Sigmoid colon (tissue), 7 donors: ENCODE measurements around the gene LURAP1L. TPM values are rescaled to one million over a fixed set of nuclear protein-coding genes. Genes with fewer than 3 reads are reported as not detected.

Source experiments
- DNase-seq: peaks from one replicate; pipeline ENCODE4 v3.0.0-alpha.2; 2019
- H3K27ac ChIP-seq, 4 donors: fragments of 200-600 bp; sonication (generic); one replicate each; pipeline ENCODE4 v1.5.1; 2016 to 2019; ENCODE audit warnings: mild to moderate bottlenecking in 1 of 4
- H3K27me3 ChIP-seq, 3 donors: fragments of 200-600 bp; sonication (generic); one replicate each; pipeline ENCODE4 v1.5.1; 2019; ENCODE audit warnings: mild to moderate bottlenecking in 1 of 3
- H3K36me3 ChIP-seq, 4 donors: fragments of 200-600 bp; sonication (generic); one replicate each; pipeline ENCODE4 v1.5.1; 2016 to 2019
- H3K4me1 ChIP-seq, 4 donors: fragments of 200-600 bp; sonication (generic); one replicate each; pipeline ENCODE4 v1.5.1; 2017 to 2019
- H3K4me3 ChIP-seq, 4 donors: fragments of 200-600 bp; sonication (generic); one replicate each; pipeline ENCODE4 v1.5.1; 2017 to 2019; ENCODE audit warnings: mild to moderate bottlenecking in 2 of 4, moderate library complexity in 1 of 4
- H3K9me3 ChIP-seq, 4 donors: fragments of 200-600 bp in 3 of 4; sonication (generic) in 3 of 4; one replicate each; pipeline versions ENCODE4 v1.5.1 to v1.6.1; 2013 to 2019
- EP300 ChIP-seq, 4 donors: sonication (generic); formaldehyde crosslinking; IDR thresholded peaks; one replicate each; pipeline ENCODE4 v1.6.1; 2017; ENCODE audit warnings: antibody characterized with exemption in 4 of 4
- POLR2A ChIP-seq, 2 donors: fragments of 450-650 bp; IDR thresholded peaks; one replicate each; pipeline ENCODE4 v1.6.1; 2016; ENCODE audit warnings: antibody characterized with exemption in 2 of 2, mild to moderate bottlenecking in 2 of 2, moderate library complexity in 2 of 2
- POLR2AphosphoS5 ChIP-seq, 4 donors: sonication (generic); formaldehyde crosslinking; IDR thresholded peaks; one replicate each; pipeline ENCODE4 v1.6.1; 2017; ENCODE audit warnings: antibody characterized with exemption in 4 of 4
- WGBS, 2 donors: extraction: QIAGEN DNeasy Blood & Tissue Kit; methylation state at CpG; one replicate each; pipeline ENCODE4 v1.1.7; 2013; 5-methylcytosine and 5-hydroxymethylcytosine counted together
- intact Hi-C: fragments of 100-400 bp; cut with DNase I; formaldehyde crosslinking; loops from one replicate; pipeline ENCODE4 v1.15.1; 2023
- polyA plus RNA-seq, 3 donors: library from polyadenylated mRNA; stranded (reverse); fragments of 200-250 nt; gene quantifications; one replicate each; pipeline ENCODE4 v1.2.3, GENCODE V29; 2013
- total RNA-seq, 4 donors: library from RNA; depleted of rRNA; stranded (reverse); fragments of >200 nt; gene quantifications; one replicate each; pipeline ENCODE4 v1.1.0, GENCODE V29; 2016
- TF ChIP-seq, protein P1 (sequence below), 4 experiments: fragments of 450-650 bp in 3 of 4; fragments of 200-600 bp in 1 of 4; IDR thresholded peaks; one replicate each; pipeline ENCODE4 v1.5.1; 2016 to 2019; ENCODE audit warnings: antibody characterized with exemption in 4 of 4, mild to moderate bottlenecking in 3 of 4, moderate library complexity in 2 of 4
- donor health status: healthy with polysubstance abuse.
- donor health status: Bipolar disorder and iron deficiency.
- donor health status: healthy.

The LURAP1L gene
- total and polyA plus RNA-seq, 7 donors = 16.2 to 38.4 (median 23.2) TPM

DNA sequence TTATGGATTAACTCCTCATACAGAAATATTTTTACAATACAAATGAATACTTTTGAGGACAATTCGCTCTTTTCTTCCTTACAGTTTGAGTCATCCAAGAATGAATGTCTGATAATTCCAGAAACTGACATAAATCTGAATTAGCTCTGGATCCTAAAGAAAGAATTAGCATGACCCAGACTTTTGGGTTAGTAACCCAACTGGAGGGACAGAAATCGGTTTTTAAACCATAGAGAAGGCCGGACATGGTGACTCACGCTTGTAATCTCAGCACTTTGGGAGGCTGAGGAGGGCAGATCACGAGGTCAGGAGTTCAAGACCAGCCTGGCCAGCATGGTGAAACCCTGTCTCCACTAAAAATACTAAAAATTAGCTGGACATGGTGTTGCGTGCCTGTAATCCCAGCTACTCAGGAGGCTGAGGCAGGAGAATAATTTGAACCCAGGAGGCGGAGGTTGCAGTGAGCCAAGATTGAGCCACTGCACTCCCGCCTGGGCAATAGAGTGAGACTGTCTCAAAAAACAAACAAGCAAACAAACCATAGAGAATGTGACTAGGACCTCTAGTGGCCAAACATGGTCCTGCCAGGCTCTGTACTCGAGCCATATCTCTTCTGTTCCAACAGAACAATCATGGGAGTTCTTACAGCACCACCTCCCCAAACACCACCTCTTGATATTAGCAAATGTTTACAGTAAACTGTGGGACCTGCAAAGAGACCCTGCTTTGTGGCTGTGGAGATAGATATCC, 44.8 kb downstream of the LURAP1L start:
- H3K27me3 ChIP-seq = no peaks in the 10 kb centered on the region
- 87 to 93% methylated on average over 9 of the region's 9 CpGs for WGBS, 2 donors
- H3K36me3 ChIP-seq = peaks cover 0 to 17% (median 0%) of the 10 kb centered on the region in 4 donors
- H3K9me3 ChIP-seq = no peaks in the 10 kb centered on the region
- H3K27ac ChIP-seq = peak overlapping the region in 3 of 4 donors; percentile 65 to 85 (median 83)
- no peak for DNase-seq
- H3K4me1 ChIP-seq = peaks cover 0 to 80% (median 50%) of the 10 kb centered on the region in 4 donors
- TF ChIP-seq, protein P1, sequence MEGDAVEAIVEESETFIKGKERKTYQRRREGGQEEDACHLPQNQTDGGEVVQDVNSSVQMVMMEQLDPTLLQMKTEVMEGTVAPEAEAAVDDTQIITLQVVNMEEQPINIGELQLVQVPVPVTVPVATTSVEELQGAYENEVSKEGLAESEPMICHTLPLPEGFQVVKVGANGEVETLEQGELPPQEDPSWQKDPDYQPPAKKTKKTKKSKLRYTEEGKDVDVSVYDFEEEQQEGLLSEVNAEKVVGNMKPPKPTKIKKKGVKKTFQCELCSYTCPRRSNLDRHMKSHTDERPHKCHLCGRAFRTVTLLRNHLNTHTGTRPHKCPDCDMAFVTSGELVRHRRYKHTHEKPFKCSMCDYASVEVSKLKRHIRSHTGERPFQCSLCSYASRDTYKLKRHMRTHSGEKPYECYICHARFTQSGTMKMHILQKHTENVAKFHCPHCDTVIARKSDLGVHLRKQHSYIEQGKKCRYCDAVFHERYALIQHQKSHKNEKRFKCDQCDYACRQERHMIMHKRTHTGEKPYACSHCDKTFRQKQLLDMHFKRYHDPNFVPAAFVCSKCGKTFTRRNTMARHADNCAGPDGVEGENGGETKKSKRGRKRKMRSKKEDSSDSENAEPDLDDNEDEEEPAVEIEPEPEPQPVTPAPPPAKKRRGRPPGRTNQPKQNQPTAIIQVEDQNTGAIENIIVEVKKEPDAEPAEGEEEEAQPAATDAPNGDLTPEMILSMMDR (IDR thresholded peaks at IDR 0.05) = peak in 2 of 4 experiments; percentile 14 to 23
- TF ChIP-seq POLR2AphosphoS5 (IDR thresholded peaks at IDR 0.05) = no peak
- intact Hi-C loops = loop anchor here (5.0 kb wide), 1 partner anchor 97 kb away; no protein-coding TSS in a partner anchor
- H3K4me3 ChIP-seq = no peak overlapping the region

DNA sequence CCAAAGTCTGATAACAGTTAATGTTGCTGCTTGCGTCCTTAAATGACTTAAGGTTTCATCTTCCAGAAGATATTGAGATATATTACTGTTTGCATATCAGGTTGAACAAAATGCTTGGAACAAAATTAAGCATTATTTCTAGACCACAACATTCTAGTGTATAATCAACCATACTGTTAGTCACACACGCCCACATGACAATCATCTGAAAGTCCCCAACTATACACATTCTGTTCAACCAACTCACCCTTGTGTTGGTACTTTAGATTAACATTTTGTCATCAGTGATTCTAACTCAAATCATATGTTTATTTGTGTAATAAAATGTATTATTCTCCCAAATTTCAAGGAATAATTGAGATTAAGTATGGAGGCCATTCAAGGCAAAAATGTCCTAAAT, 47.3 kb downstream of the LURAP1L start:
- 88 to 92% methylated on average over 2 of the region's 2 CpGs for WGBS, 2 donors
- TF ChIP-seq POLR2A (IDR thresholded peaks at IDR 0.05) (no peak), POLR2AphosphoS5 (IDR thresholded peaks at IDR 0.05) (no peak), EP300 (IDR thresholded peaks at IDR 0.05) (no peak)
- TF ChIP-seq, protein P1 (IDR thresholded peaks at IDR 0.05) = no peak
- no peak for DNase-seq

DNA sequence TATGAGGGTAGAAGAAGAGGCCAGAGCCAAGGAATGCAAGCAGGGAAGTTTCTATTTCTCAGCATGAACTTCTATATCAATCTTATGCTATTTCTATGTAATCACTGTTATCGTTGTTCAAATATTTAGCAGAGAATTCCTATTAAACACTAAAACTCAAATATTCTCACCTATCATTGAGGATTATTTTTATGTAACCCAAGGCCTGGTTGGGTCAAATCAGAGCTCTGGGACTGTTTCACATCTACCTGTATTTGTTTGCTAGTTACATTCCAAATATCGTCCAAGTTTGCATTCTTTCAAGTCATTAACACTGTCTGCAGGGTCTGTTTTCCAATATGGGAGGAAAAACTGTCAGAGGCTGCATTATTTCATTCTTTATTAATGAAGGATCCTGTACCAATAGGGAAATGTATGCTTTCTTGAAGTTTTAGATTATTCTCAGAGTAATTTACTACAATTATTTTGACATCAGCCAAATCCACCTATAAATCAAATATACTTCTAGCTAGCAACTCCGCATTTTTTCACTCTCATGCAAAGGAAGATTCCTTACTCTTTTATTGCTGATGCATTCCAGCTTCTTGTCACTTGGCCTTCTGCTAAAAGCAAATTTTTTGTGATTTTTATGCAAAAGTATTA, 52.2 kb downstream of the LURAP1L start:
- H3K9me3 ChIP-seq = no peaks in the 10 kb centered on the region
- DNase-seq = no peak
- no peaks in the 10 kb centered on the region for H3K27me3 ChIP-seq
- 58 to 67% methylated on average over 3 of the region's 3 CpGs for WGBS, 2 donors
- peaks cover 0 to 17% (median 0%) of the 10 kb centered on the region in 4 donors for H3K36me3 ChIP-seq
- peaks cover 0 to 49% (median 22%) of the 10 kb centered on the region in 4 donors for H3K4me1 ChIP-seq
- TF ChIP-seq EP300 (IDR thresholded peaks at IDR 0.05) (no peak), POLR2AphosphoS5 (IDR thresholded peaks at IDR 0.05) (peak in 1 of 4 donors; percentile 4)
- H3K4me3 ChIP-seq = no peak overlapping the region
- peak overlapping the region in 2 of 4 donors; percentile 27 to 28 for H3K27ac ChIP-seq
- intact Hi-C loops = loop anchor here (5.0 kb wide), 1 partner anchor 55 kb away; no protein-coding TSS in a partner anchor

More for the DNA sequence above, 47.3 kb downstream of the LURAP1L start:
- Histone ChIP-seq H3K9me3 (no peaks in the 10 kb centered on the region), H3K27ac (no peak overlapping the region), H3K27me3 (no peaks in the 10 kb centered on the region), H3K4me3 (no peak overlapping the region), H3K4me1 (peaks cover 0 to 76% (median 37%) of the 10 kb centered on the region in 4 donors), H3K36me3 (peaks cover 0 to 17% (median 0%) of the 10 kb centered on the region in 4 donors)
- intact Hi-C loops = loop anchor here (5.0 kb wide), 1 partner anchor 100 kb away; no protein-coding TSS in a partner anchor

DNA sequence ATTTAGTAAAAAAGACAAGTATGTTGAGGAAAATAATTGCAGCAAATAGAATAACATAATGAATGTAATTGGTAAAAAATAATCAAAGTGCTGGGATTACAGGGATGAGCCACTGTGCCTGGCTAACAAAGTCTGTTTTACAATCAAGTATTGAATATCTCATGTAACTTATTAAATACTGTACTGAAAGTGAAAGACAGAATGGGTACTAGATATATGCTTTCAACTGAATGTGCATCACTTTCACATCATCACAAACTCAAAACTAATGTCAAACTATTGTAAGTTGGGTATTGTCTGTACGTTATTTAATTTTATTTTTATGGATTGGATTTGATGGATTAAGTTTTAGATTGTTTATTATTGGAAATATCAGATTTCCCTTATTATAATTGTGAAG, 58.9 kb downstream of the LURAP1L start:
- Histone ChIP-seq H3K4me1 (peaks cover 0 to 9% (median 1%) of the 10 kb centered on the region in 4 donors), H3K36me3 (no peaks in the 10 kb centered on the region), H3K9me3 (no peaks in the 10 kb centered on the region), H3K27me3 (no peaks in the 10 kb centered on the region), H3K27ac (no peak overlapping the region), H3K4me3 (no peak overlapping the region)
- intact Hi-C loops = no loop called here
- DNase-seq = no peak
- 81 to 84% methylated on average over 1 of the region's 1 CpG for WGBS, 2 donors
- TF ChIP-seq POLR2AphosphoS5 (IDR thresholded peaks at IDR 0.05) = no peak
- no peak for TF ChIP-seq POLR2A (IDR thresholded peaks at IDR 0.05)
- no peak for TF ChIP-seq EP300 (IDR thresholded peaks at IDR 0.05)
- TF ChIP-seq, protein P1 (IDR thresholded peaks at IDR 0.05) = no peak

DNA sequence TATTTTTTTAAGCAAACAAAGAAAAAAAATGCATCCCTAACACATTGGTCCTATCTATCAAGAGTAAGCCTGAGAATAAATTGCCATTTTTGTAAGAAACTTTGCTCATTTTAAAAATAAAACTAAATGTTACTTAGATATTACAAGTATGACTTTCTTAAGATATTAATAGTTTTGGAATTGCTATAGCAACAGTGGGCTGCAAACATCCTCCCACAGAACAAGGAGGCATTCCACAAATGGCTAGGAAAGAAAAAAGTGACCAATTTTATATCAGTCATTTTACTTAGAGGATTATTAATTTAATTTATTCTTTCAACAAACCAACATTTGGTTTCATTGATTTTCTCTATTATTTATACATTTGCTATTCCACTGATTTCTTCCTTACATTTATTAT, 63.7 kb downstream of the LURAP1L start:
- H3K36me3 ChIP-seq = no peaks in the 10 kb centered on the region
- peak overlapping the region in 2 of 4 donors; percentile 0 to 9 for H3K27ac ChIP-seq
- DNase-seq = no peak
- H3K9me3 ChIP-seq = no peaks in the 10 kb centered on the region
- intact Hi-C loops = no loop called here
- no peak for TF ChIP-seq POLR2AphosphoS5 (IDR thresholded peaks at IDR 0.05)
- no peak for TF ChIP-seq EP300 (IDR thresholded peaks at IDR 0.05)
- TF ChIP-seq, protein P1 (IDR thresholded peaks at IDR 0.05) = no peak
- no peak for TF ChIP-seq POLR2A (IDR thresholded peaks at IDR 0.05)
- peaks cover 0 to 22% (median 4%) of the 10 kb centered on the region in 4 donors for H3K4me1 ChIP-seq
- no peak overlapping the region for H3K4me3 ChIP-seq
- no peaks in the 10 kb centered on the region for H3K27me3 ChIP-seq
